H54 (cell line): ENCODE results near the gene BSND.
A peak's percentile ranks its signal among the peaks of the same experiment; 100 is the strongest.
"Not testable (repeated sequence)": the region's sequence is repeated elsewhere in the genome, so short reads cannot be mapped to it uniquely, and the experiment has no call there.

ENCODE experiments used
- DNase-seq: peaks from one replicate; pipeline ENCODE4 v3.0.0; 2011; ENCODE audit warnings: low spot score, mixed read lengths; ENCODE audit not compliant: insufficient read length
- FAIRE-seq: peaks from 3 replicates; lab custom pipeline; 2011; peaks lifted over from hg19 to GRCh38; lab: Jason Lieb, UNC
- POLR2A ChIP-seq: IDR thresholded peaks from 2 replicates; pipeline ENCODE4 v1.6.1; 2011; ENCODE audit warnings: low read depth, mild to moderate bottlenecking, low read length

Gene BSND

GRCh38 chr1:55005351-55006140 lies 6.8 kb downstream of the BSND start:
- no peak for DNase-seq

GRCh38 chr1:55006931-55007330 lies 8.2 kb downstream of the BSND start:
- DNase-seq (no peak), FAIRE-seq (no peak)
- TF ChIP-seq POLR2A, result no peak

More at GRCh38 chr1:55005351-55006140, 6.8 kb downstream of the BSND start:
- no peak for FAIRE-seq
- TF ChIP-seq POLR2A, result no peak

GRCh38 chr1:55007625-55008024 lies 8.9 kb downstream of the BSND start:
- DNase-seq (peak; percentile 73), FAIRE-seq (peak; percentile 61)
- TF ChIP-seq POLR2A, result no peak

- DNase-seq (no peak), FAIRE-seq (no peak)
- TF ChIP-seq POLR2A, result no peak
These were observed 11.6 kb downstream of the BSND start for GRCh38 chr1:55010194-55010886.

- DNase-seq, result no peak
- TF ChIP-seq POLR2A, result no peak
- FAIRE-seq, result no peak
These were observed 12.1 kb downstream of the BSND start for GRCh38 chr1:55010887-55011217.

- DNase-seq (no peak), FAIRE-seq (no peak)
- no peak for TF ChIP-seq POLR2A
These were observed 13.9 kb downstream of the BSND start for GRCh38 chr1:55012661-55013060.

GRCh38 chr1:55015123-55015522 lies 16.4 kb downstream of the BSND start:
- FAIRE-seq, result no peak
- TF ChIP-seq POLR2A, result no peak
- DNase-seq, result no peak

GRCh38 chr1:55015731-55016620 lies 17.2 kb downstream of the BSND start:
- no peak for DNase-seq
- TF ChIP-seq POLR2A, result no peak
- no peak for FAIRE-seq

GRCh38 chr1:55018395-55018794 lies 19.7 kb downstream of the BSND start:
- DNase-seq, result no peak
- no peak for TF ChIP-seq POLR2A
- FAIRE-seq, result no peak

- no peak for TF ChIP-seq POLR2A
- DNase-seq (peak; percentile 96), FAIRE-seq (peak; percentile 94)
These were observed 23.3 kb downstream of the BSND start for GRCh38 chr1:55021942-55022546.

- not testable (repeated sequence) for DNase-seq, FAIRE-seq
These were observed 25.4 kb downstream of the BSND start for GRCh38 chr1:55024163-55024562.

- not testable (repeated sequence) for DNase-seq, FAIRE-seq
These were observed 27.9 kb downstream of the BSND start for GRCh38 chr1:55026682-55027081.

- DNase-seq, FAIRE-seq: not testable (repeated sequence)
These were observed 32.4 kb downstream of the BSND start for GRCh38 chr1:55031098-55031497.

GRCh38 chr1:55033265-55033614 lies 34.5 kb downstream of the BSND start:
- no peak for TF ChIP-seq POLR2A
- DNase-seq, result no peak
- FAIRE-seq, result no peak
